Femur (tissue), 1 donor: ENCODE data around the gene JAM3.

Experiments
- DNase-seq: peaks from one replicate; pipeline ENCODE4 v3.0.0-alpha.2; 2017

Gene JAM3

GRCh38 chr11:134040386-134041302, 28.2 kb upstream of the JAM3 start:
- DNase-seq = no peak

DNA sequence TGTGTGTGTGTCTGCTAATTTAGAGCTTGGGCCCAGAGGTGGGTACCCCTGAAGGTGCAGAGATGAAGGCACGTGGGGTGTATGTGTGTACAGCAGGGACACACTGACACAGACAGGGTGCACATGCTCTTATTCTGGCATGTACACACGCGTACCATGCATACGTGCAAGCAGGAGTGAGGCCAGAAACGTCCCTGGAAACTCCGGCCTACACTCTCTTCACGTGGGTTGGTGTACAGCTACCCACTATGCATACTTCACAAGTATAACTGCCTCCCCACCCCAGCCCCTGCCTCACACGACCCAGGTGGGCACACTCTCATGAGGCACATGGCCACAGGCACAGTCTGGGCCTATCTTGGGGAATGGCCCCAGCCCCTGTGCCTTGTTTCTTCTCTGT, 27.5 kb upstream of the JAM3 start:
- DNase-seq = no peak

- DNase-seq = no peak
These were observed 26.8 kb upstream of the JAM3 start for GRCh38 chr11:134041791-134042696.

DNA sequence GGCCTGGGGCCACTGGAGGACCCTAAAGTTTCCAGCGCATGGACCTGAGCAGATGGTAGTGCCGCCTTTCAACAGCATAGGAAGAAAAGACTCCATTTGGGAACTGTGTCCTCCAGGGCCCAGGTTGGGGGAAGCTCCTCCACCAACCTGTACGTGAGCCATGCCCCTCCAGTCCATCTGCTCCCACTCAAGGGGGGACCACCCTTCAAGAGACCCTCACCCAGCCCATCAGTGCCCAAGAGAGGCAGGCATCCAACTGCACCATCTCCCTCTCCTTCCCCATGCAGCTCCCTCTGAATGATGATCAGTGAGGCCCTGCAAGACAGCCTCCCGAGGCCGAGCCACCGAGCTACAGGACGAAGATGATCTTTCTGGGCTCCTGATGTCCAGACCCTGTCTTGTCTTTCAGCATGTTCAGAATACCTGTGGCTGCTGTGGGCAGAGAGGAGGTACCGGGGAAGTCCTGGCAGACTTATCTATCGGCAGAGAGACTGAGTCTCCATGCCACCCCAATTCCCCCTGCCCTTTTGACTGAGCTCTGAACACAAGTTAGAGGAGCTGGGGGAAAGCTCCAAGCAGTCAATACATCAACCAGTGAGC, 25.0 kb upstream of the JAM3 start:
- DNase-seq = no peak

- no peak for DNase-seq
These were observed 24.2 kb upstream of the JAM3 start for GRCh38 chr11:134044514-134045284.

DNA sequence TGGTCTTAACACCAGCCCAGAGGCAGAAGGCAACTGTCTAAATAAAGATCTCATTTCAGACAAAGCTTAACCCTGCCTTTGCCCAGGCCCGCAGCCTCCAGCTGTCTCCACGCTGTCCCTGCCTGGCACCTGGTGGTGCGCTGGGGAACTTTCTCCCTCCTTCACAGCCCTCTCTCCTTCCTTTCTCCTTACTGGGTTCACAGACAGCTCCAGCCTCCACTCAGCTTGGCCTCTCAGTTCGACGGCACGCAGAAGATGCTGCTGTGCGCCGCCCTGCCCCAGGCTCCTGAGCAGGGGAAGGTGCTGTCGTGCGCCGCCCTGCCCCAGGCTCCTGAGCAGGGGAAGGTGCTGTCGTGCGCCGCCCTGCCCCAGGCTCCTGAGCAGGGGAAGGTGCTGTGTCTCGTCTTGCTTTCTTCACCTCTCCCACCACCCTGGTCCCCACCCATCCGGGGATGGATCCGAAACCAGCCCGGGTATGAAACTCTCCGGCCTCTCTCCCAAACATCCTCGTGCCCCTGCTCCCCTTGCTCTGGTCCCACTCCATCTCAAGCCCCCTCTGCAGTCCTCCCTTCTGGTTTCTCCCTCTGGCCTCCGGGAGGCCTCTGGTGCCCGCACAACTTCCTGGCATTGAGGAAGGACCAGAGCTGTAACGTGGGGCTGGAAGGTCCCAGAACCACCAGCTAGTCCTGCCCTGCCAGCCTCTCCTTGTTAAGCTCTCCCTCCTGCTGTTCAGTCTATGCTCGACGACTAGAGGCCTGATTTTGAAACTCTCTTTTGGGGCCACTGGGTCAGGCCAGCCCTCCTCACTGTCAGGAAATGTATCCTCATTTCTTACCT, 22.9 kb upstream of the JAM3 start:
- DNase-seq = peak; percentile 55

DNA sequence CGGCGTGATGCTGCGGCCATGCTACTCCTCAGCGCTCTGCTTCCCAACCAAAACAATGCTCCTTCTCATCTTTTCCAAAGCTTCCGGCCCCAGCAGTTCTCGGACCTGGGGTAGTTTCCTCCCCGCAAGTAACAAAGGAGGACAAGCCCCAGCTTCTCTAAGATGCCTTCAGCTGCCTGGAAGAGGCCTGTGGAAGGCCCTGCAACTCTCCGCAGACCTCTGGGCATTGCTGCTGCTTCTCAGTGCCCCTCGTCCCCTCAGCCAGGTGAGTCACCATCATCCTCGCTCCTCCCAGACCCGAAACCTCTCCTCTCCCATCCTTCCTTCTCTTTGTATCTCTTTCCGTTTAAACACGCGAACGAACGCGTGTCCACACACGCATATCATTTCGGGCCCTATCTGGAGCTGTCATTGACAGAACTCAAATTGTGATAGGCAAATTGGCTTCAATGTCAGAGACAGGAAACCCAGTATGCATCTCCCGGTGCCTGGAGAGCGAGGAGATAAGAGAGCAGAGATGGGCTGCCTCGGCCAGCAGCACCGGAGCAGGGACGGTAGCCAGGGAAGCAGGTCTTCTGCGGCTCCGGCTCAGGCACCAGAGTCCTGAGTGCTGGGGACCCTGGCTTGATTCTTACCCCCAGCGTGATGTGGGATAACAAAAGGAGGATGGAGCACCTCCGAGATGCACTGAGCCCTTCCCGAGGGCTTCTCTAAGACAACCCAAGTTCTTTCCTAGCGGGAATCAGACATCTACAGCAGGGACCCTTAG, 22.0 kb upstream of the JAM3 start:
- no peak for DNase-seq

DNA sequence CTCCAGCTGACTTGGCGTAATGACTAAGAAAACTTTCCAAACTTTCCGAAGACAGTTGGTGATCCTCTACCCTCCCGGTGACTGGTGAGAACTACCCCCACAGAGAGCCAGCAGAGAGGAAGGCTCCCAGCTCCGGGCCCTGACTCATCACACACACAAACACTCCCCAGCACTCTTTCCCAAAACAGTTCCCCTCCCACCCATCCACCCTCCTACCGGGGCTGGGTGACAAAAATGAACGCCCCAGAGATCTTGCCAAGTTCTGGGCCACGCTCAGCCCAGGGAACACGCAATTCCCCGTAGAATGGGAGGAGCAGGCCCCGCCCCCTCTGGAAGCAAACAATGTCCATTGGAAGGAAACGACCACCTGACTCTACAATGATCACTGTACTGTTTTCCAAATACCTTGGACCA, 21.3 kb upstream of the JAM3 start:
- no peak for DNase-seq

- DNase-seq = no peak
These were observed 20.8 kb upstream of the JAM3 start for GRCh38 chr11:134048028-134048427.

DNA sequence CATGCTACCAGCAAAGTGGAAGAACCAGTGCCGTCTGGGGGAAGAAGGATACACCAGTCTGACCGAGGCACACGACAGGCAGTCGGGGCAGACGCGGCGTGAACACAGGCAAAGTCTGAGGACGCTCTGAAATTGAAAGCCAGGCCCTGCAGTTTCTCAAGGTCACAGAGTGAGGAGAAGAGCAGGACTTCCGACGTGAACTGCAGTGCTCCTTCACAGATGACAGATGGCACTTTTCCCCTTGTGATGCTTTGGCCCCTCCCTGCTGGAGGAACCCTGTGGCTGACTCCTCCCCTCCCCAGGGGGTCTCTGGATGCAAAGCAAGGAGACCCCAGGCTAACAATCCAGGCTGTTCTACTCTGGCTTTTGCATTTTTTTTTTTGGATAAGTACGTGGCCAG, 19.6 kb upstream of the JAM3 start:
- DNase-seq = no peak

DNA sequence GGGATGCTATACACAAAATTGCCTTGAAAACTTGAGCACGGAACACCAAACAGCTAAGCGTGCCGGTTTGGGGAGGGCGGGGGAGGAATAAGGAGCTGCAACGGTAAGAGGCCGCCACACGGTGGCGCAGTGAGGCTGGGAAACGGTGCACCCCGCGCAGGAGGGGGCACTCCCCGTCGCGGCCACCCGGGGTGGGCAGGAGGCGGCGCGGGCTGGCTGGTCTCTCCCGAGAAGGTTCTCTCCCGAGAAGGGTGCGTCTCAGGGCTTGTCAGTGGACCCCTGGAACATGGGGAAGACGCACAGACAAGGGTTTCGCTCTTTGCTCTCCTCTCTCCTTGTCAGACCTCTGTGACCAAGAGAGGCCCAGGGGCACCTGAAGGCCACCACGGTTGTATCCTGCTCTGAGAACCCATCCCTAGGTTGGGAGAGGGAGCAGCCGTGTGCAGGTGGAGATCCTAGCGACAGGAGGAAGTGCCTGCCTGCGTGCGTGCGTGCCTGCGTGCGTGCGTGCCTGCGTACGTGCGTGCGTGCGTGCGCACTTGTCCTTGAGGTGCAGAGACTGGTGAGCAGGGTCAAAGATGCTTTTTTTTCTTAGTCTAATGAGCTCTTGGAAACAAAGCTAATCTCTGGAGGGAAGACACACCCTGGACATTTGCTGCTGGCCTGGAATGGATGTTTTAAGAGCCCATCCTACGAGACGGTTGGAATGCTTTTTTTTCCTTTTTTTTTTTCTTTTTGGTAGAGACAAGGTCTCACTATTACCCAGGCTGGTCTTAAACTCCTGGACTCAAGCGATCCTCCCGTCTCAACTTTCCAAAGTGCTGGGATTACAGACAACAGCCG, 18.1 kb upstream of the JAM3 start:
- peak; percentile 87 for DNase-seq

DNA sequence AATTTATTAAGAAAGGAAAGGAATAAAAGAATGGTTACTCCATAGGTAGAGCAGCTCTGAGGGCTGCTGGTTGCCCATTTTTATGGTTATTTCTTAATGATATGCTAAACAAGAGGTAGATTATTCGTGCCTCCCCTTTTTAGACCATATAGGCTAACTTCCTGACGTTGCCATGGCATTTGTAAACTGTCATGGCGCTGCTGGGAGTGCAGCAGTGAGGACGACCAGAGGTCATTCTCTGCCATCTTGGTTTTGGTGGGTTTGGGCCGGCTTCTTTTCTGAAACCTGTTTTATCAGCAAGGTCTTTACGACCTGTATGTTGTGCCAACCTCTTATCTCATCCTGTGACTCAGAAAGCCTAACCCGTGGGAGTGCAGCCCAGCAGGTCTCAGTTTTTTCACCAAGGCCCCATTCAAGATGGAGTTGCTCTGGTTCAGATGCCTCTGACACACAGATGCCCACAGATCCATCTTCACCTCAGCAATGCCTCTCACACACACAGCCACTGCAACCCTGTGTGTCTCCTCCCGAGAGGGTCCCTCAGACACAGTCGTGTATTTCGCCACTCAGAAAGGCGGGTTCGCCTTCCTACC, 16.4 kb upstream of the JAM3 start:
- no peak for DNase-seq

DNA sequence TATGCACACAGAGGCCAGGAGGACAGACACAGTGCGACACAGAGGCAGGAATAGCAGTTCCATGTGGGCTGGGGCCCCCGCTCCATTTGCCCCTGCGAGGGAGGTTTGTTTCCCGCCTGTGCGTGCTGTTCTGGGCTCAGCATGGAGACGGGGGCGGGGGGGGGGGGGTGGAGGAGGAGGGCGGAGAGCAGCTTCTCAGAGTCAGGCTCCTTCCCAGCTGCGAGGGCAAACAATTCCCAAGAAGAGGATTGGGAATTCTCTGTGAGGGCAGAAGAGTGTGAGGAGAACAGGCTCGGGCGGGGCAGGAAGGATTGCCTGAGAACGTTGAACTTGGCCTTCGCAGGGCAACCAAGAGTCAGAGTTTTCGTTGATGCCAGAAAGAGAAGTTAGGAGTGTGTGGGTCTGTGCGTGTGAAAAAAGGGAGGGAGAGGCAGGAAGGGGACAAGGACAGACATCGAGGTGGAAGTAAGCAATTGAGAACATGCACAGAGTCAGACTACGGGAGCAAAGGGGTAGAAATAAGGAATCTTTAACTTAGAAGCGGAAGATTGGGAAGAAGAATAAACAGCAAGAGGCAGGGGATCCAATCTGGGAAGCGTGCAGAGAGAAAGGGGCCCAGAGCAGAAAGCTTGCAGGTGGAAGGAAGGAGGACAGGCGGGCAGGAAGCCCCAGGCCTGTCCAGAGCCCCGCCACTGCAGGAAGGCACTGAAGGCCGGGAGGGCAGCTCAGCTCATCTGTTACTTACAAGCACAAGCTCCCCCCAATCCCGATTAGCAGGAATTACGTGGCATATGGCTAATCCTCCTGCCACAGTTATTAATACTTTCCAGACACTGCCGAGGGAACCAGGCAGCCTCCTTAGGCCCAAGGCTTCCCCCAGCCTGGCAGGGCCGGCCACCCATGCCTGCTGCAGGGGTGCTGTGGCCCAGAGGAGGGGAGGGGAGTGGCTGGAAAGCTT, 15.6 kb upstream of the JAM3 start:
- no peak for DNase-seq

DNA sequence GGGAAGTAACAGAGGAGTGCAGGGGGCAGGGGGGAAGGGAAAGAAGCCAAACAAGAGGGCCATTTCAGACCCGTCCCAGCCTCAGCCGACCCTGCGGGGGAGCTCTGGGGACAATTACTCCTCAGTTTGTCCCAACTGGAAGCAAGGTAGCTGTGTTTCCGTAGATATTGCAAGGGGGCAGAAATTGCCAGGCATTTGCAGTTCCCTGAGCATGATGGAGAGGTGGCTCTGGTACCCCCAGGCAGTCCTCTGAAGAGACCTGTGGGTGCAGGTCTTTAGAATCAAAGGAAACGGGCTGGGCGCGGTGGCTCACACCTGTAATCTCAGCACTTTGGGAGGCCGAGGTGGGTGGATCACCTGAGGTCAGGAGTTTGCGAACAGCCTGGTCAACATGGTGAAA, 13.8 kb upstream of the JAM3 start:
- DNase-seq = no peak

GRCh38 chr11:134060316-134060715, 8.6 kb upstream of the JAM3 start:
- no peak for DNase-seq

- DNase-seq = no peak
These were observed 6.4 kb upstream of the JAM3 start for GRCh38 chr11:134062265-134063123.

DNA sequence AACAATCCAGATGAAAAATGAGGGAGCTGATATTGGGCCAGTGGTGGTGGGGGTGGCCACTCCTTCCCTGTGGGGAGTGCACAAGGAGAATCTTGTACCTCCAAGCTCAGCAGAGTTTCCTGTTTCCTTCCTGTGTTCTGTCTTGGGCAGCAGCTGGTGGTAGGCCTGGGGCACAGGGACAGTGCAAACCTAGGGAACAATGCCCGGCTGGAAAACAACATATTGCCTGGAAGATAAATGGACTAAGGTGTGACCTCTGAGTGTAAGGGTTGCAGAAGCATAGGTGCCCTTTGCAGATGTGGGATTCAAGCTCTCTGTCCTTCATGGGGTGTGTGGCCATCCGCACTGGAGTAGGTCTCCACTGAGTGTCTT, 5.8 kb upstream of the JAM3 start:
- no peak for DNase-seq
